NCI-H1436 treated with DMSO at 0.1 percent for 48 hours (cell line): ENCODE data around the gene USP17L19.
"Not testable (repeated sequence)": the region's sequence is repeated elsewhere in the genome, so short reads cannot be mapped to it uniquely, and the experiment has no call there.

Source experiments
- DNase-seq: peaks from one replicate; lab custom pipeline; 2025; lab: John Stamatoyannopoulos, UW

Gene USP17L19, protein sequence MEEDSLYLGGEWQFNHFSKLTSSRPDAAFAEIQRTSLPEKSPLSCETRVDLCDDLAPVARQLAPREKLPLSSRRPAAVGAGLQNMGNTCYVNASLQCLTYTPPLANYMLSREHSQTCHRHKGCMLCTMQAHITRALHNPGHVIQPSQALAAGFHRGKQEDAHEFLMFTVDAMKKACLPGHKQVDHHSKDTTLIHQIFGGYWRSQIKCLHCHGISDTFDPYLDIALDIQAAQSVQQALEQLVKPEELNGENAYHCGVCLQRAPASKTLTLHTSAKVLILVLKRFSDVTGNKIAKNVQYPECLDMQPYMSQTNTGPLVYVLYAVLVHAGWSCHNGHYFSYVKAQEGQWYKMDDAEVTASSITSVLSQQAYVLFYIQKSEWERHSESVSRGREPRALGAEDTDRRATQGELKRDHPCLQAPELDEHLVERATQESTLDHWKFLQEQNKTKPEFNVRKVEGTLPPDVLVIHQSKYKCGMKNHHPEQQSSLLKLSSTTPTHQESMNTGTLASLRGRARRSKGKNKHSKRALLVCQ

DNA sequence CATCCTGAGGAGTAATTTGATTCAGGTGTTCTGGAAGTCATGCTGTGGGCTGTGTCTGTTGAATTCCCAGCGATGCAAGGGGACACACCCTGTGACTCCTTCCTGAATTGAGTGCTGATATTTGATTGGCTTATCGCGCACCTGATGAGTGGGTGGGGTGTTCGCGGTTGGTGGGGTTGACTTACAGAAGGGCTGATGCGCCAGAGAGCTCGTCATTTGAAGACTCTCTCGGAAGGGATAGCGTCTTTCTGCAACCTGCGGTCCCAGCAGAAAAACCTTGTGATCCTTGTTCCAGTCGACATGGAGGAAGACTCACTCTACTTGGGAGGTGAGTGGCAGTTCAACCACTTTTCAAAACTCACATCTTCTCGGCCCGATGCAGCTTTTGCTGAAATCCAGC lies at the start of gene USP17L19:
Gene USP17L19 (plus strand): TSS at position 301 of the 400 bp plus-strand sequence. CDS start 0 bp downstream, at position 301.
- not testable (repeated sequence) for DNase-seq

DNA sequence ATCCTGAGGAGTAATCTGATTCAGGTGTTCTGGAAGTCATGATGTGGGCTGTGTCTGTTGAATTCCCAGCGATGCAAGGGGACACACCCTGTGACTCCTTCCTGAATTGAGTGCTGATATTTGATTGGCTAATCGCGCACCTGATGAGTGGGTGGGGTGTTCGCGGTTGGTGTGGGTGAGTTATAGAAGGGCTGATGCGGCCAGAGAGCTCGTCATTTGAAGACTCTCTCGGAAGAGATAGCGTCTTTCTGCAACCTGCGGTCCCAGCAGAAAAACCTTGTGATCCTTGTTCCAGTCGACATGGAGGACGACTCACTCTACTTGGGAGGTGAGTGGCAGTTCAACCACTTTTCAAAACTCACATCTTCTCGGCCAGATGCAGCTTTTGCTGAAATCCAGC lies 42.8 kb upstream of the USP17L19 start, which contains the start of gene USP17L10:
Gene USP17L10 (plus strand): TSS at position 301 of the 400 bp plus-strand sequence. CDS start 0 bp downstream, at position 301.
- not testable (repeated sequence) for DNase-seq

DNA sequence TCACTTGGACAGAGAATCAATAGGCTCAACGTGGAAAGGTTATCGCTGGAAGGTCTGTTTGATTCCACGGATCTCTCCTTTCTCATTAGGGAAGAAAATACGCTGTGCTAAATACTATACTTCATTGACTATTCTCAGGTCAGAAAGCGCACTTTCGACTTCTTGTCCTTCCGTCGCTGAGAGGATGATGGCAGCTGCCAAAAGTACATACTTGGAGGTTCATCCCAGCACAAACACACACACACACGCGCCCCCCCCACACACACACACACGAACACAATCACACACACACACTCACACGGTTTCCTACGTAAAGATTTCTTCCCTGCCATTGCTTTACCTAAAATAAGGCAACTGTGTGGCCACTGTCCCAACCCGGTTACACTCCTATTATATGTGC lies 38.5 kb upstream of the USP17L19 start:
- not testable (repeated sequence) for DNase-seq

DNA sequence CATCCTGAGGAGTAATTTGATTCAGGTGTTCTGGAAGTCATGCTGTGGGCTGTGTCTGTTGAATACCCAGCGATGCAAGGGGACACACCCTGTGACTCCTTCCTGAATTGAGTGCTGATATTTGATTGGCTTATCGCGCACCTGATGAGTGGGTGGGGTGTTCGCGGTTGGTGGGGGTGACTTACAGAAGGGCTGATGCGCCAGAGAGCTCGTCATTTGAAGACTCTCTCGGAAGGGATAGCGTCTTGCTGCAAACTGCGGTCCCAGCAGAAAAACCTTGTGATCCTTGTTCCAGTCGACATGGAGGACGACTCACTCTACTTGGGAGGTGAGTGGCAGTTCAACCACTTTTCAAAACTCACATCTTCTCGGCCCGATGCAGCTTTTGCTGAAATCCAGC lies 38.1 kb upstream of the USP17L19 start, which contains the start of gene USP17L11:
Gene USP17L11 (plus strand): TSS at position 301 of the 400 bp plus-strand sequence. CDS start 0 bp downstream, at position 301.
- not testable (repeated sequence) for DNase-seq

DNA sequence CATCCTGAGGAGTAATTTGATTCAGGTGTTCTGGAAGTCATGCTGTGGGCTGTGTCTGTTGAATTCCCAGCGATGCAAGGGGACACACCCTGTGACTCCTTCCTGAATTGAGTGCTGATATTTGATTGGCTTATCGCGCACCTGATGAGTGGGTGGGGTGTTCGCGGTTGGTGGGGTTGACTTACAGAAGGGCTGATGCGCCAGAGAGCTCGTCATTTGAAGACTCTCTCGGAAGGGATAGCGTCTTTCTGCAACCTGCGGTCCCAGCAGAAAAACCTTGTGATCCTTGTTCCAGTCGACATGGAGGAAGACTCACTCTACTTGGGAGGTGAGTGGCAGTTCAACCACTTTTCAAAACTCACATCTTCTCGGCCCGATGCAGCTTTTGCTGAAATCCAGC lies 33.3 kb upstream of the USP17L19 start, which contains the start of gene USP17L12:
Gene USP17L12 (plus strand): TSS at position 301 of the 400 bp plus-strand sequence. CDS start 0 bp downstream, at position 301.
- DNase-seq, result not testable (repeated sequence)

DNA sequence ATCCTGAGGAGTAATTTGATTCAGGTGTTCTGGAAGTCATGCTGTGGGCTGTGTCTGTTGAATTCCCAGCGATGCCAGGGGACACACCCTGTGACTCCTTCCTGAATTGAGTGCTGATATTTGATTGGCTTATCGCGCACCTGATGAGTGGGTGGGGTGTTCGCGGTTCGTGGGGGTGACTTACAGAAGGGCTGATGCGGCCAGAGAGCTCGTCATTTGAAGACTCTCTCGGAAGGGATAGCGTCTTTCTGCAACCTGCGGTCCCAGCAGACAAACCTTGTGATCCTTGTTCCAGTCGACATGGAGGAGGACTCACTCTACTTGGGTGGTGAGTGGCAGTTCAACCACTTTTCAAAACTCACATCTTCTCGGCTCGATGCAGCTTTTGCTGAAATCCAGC lies 28.6 kb upstream of the USP17L19 start, which contains the start of gene USP17L13:
Gene USP17L13 (plus strand): TSS at position 301 of the 400 bp plus-strand sequence. CDS start 0 bp downstream, at position 301.
- DNase-seq, result not testable (repeated sequence)

DNA sequence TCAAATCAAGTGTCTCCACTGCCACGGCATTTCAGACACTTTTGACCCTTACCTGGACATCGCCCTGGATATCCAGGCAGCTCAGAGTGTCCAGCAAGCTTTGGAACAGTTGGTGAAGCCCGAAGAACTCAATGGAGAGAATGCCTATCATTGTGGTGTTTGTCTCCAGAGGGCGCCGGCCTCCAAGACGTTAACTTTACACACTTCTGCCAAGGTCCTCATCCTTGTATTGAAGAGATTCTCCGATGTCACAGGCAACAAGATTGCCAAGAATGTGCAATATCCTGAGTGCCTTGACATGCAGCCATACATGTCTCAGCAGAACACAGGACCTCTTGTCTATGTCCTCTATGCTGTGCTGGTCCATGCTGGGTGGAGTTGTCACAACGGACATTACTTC lies 22.9 kb upstream of the USP17L19 start:
- DNase-seq, result not testable (repeated sequence)

DNA sequence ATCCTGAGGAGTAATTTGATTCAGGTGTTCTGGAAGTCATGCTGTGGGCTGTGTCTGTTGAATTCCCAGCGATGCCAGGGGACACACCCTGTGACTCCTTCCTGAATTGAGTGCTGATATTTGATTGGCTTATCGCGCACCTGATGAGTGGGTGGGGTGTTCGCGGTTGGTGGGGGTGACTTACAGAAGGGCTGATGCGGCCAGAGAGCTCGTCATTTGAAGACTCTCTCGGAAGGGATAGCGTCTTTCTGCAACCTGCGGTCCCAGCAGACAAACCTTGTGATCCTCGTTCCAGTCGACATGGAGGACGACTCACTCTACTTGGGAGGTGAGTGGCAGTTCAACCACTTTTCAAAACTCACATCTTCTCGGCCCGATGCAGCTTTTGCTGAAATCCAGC lies 19.1 kb upstream of the USP17L19 start, which contains the start of gene USP17L15:
Gene USP17L15 (plus strand): TSS at position 301 of the 400 bp plus-strand sequence. CDS start 0 bp downstream, at position 301.
- not testable (repeated sequence) for DNase-seq

DNA sequence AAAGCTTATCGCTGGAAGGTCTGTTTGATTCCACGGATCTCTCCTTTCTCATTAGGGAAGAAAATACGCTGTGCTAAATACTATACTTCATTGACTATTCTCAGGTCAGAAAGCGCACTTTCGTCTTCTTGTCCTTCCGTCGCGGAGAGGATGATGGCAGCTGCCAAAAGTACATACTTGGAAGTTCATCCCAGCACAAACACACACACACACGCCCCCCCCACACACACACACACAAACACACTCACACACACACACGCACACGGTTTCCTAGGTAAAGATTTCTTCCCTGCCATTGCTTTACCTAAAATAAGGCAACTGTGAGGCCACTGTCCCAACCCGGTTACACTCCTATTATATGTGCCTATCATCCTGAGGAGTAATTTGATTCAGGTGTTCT lies 14.7 kb upstream of the USP17L19 start:
- DNase-seq, result not testable (repeated sequence)

DNA sequence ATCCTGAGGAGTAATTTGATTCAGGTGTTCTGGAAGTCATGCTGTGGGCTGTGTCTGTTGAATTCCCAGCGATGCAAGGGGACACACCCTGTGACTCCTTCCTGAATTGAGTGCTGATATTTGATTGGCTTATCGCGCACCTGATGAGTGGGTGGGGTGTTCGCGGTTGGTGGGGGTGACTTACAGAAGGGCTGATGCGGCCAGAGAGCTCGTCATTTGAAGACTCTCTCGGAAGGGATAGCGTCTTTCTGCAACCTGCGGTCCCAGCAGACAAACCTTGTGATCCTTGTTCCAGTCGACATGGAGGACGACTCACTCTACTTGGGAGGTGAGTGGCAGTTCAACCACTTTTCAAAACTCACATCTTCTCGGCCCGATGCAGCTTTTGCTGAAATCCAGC lies 9.6 kb upstream of the USP17L19 start, which contains the start of gene USP17L17:
Gene USP17L17 (plus strand): TSS at position 301 of the 400 bp plus-strand sequence. CDS start 0 bp downstream, at position 301.
- not testable (repeated sequence) for DNase-seq

DNA sequence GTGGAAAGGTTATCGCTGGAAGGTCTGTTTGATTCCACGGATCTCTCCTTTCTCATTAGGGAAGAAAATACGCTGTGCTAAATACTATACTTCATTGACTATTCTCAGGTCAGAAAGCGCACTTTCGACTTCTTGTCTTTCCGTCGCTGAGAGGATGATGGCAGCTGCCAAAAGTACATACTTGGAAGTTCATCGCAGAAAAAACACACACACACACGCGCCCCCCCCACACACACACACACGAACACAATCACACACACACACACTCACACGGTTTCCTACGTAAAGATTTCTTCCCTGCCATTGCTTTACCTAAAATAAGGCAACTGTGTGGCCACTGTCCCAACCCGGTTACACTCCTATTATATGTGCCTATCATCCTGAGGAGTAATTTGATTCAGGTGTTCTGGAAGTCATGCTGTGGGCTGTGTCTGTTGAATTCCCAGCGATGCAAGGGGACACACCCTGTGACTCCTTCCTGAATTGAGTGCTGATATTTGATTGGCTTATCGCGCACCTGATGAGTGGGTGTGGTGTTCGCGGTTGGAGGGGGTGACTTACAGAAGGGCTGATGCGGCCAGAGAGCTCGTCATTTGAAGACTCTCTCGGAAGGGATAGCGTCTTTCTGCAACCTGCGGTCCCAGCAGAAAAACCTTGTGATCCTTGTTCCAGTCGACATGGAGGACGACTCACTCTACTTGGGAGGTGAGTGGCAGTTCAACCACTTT lies 5.1 kb upstream of the USP17L19 start, which contains the start of gene USP17L18:
Gene USP17L18 (plus strand): TSS at position 678 of the 728 bp plus-strand sequence. CDS start 0 bp downstream, at position 678.
- DNase-seq, result not testable (repeated sequence)

DNA sequence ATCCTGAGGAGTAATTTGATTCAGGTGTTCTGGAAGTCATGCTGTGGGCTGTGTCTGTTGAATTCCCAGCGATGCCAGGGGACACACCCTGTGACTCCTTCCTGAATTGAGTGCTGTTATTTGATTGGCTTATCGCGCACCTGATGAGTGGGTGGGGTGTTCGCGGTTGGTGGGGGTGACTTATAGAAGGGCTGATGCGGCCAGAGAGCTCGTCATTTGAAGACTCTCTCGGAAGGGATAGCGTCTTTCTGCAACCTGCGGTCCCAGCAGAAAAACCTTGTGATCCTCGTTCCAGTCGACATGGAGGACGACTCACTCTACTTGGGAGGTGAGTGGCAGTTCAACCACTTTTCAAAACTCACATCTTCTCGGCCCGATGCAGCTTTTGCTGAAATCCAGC lies 4.6 kb downstream of the USP17L19 start, which contains the start of gene USP17L20:
Gene USP17L20 (plus strand): TSS at position 301 of the 400 bp plus-strand sequence. CDS start 0 bp downstream, at position 301.
- DNase-seq, result not testable (repeated sequence)

DNA sequence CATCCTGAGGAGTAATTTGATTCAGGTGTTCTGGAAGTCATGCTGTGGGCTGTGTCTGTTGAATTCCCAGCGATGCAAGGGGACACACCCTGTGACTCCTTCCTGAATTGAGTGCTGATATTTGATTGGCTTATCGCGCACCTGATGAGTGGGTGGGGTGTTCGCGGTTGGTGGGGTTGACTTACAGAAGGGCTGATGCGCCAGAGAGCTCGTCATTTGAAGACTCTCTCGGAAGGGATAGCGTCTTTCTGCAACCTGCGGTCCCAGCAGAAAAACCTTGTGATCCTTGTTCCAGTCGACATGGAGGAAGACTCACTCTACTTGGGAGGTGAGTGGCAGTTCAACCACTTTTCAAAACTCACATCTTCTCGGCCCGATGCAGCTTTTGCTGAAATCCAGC lies 9.4 kb downstream of the USP17L19 start, which contains the start of gene USP17L21:
Gene USP17L21 (plus strand): TSS at position 301 of the 400 bp plus-strand sequence. CDS start 0 bp downstream, at position 301.
- not testable (repeated sequence) for DNase-seq

DNA sequence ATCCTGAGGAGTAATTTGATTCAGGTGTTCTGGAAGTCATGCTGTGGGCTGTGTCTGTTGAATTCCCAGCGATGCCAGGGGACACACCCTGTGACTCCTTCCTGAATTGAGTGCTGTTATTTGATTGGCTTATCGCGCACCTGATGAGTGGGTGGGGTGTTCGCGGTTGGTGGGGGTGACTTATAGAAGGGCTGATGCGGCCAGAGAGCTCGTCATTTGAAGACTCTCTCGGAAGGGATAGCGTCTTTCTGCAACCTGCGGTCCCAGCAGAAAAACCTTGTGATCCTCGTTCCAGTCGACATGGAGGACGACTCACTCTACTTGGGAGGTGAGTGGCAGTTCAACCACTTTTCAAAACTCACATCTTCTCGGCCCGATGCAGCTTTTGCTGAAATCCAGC lies 14.1 kb downstream of the USP17L19 start, which contains the start of gene USP17L22:
Gene USP17L22 (plus strand): TSS at position 301 of the 400 bp plus-strand sequence. CDS start 0 bp downstream, at position 301.
- not testable (repeated sequence) for DNase-seq

DNA sequence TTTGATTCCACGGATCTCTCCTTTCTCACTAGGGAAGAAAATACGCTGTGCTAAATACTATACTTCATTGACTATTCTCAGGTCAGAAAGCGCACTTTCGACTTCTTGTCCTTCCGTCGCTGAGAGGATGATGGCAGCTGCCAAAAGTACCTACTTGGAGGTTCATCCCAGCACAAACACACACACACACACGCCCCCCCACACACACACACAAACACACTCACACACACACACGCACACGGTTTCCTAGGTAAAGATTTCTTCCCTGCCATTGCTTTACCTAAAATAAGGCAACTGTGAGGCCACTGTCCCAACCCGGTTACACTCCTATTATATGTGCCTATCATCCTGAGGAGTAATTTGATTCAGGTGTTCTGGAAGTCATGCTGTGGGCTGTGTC lies 18.5 kb downstream of the USP17L19 start:
- DNase-seq, result not testable (repeated sequence)
